NOMO-1 (cell line): Measurements from ENCODE around the gene CACNB2.
"Not testable (repeated sequence)": the region's sequence is repeated elsewhere in the genome, so short reads cannot be mapped to it uniquely, and the experiment has no call there.

ENCODE experiments used
- DNase-seq, 2 experiments: peaks; one replicate each; lab custom pipeline; 2025; ENCODE audit not compliant: unreplicated experiment in 2 of 2; lab: John Stamatoyannopoulos, UW

Gene CACNB2

DNA sequence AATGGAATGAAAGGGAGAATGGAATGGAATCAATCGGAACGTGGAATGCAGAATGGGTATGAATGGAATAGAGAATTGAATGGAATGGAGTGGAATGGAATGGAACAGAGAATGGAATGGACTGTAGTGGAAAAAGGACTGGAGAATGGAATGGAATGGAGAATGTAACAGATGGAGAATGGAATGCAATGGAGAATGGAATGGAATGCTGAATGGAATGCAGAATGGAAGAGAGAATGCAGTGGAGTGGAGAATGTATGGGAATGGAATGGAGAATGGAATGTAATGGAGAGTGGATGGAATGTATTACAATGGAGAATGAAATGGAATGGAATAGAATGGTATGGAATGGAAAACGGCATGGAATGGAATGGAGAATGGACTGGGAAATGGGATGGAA is 414.3 kb downstream of the CACNB2 start:
- no peak for DNase-seq

DNA sequence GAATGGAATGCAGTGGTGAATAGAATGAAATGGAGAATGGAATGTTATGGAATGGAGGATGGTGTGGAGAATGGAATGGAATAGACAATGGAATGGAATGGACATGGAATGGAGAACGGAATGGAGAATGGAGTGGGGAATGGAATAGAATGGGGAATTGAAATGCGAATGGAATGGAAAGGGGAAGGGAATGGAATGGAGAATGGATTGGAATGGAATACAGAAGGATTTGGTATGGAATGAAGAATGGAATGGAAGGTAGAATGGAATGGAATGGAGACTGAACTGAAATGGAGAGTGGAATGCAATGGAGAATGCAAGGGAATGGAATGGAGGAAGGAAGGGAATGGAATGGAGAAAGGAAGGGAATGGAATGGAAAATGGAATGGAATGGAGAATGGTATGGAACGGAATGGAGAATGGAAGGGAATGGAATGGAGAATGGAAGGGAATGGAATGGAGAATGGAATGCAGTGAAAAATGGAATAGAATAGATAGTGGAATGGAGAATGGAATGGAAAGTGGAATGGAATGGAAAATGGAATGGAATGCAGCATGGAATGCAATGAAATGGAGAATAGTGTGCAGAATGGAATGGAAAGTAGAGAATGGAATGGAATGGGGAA is 416.4 kb downstream of the CACNB2 start:
- no peak for DNase-seq

GRCh38 chr10:18557960-18558359 is 417.7 kb downstream of the CACNB2 start:
- no peak for DNase-seq

GRCh38 chr10:18561861-18562551 is 421.8 kb downstream of the CACNB2 start:
- DNase-seq, result no peak

DNA sequence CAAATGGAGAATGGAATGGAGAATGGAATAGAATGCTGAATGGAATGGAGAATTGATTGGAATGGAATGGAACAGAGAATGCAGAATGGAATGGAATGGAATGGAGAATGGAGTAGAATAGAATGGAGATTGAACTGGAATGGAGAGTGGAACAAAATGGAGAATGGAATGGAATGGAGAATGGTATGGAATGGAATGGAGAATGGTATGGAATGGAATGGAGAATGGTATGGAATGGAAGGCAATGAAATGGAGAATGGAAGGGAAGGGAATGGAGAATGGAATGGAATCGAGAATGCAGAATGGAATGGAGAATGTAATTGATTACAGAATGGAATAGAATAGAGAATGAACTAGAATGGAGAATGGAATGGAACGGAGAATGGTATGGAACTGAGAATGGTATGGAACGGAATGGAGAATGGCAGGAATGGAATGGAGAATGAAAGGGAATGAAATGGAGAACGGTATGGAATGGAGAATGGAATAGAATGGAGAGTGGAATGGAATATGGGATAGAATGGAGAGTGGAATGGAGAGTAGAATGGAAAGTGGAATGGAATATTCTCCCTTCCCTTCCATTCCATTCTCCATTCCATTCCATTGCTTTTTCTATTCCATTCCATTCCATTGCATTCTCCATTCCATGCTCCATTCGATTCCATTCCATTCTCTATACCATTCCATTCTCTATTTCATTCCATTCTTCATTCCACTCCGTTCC is 422.9 kb downstream of the CACNB2 start:
- no peak for DNase-seq

- no peak for DNase-seq
Observed at GRCh38 chr10:18565006-18565405, 424.8 kb downstream of the CACNB2 start.

GRCh38 chr10:18566177-18566576 is 426.0 kb downstream of the CACNB2 start:
- no peak for DNase-seq

- no peak for DNase-seq
Observed at GRCh38 chr10:18567343-18567856, 427.2 kb downstream of the CACNB2 start.

GRCh38 chr10:18570386-18570785 is 430.2 kb downstream of the CACNB2 start:
- not testable (repeated sequence) for DNase-seq

- DNase-seq, result no peak
Observed at GRCh38 chr10:18571076-18571475, 430.9 kb downstream of the CACNB2 start.

DNA sequence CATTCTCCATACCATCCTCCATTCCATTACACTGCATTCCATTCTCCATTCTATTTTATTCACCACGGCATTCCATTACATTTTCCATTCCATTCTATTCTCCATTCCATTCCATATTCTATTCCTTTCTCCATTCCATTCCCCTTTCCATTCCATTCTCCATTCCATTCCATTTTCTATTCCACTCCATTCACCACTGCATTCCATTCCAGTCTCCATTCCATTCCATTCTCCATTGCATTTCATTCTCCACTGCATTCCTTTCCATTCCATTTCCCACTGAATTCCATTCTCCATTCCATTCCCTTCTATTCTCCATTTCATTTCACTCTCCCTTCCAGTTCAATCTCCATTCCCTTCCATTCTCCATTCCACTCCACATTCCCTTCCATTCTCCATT is 431.6 kb downstream of the CACNB2 start:
- DNase-seq, result no peak

DNA sequence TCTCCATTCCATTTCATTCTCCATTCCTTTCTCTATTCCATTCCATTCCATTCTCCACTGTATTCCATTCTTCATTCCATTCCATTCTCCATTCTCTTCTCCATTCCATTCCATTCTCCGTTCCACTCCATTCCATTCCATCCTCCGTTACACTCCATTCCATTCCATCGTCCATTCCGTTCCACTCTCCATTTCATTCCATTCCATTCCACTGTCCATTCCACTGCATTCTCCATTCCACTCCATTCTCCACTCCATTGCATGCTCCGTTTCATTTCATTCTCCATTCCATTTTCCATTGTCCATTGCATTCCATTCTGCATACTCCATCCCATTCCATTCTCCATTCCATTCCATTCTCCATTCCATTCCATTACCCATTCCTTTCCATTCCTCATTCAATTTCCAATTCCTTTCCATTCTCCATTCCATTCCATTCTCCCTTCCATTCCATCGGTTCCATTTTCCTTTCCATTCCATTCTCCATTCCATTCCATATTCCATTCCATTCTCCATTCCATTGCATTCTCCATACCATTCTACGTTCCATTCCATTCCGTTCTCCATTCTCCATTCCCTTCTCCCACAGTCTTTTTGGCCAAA is 432.8 kb downstream of the CACNB2 start:
- no peak for DNase-seq

- no peak for DNase-seq
Observed at GRCh38 chr10:18576586-18576985, 436.4 kb downstream of the CACNB2 start.

DNA sequence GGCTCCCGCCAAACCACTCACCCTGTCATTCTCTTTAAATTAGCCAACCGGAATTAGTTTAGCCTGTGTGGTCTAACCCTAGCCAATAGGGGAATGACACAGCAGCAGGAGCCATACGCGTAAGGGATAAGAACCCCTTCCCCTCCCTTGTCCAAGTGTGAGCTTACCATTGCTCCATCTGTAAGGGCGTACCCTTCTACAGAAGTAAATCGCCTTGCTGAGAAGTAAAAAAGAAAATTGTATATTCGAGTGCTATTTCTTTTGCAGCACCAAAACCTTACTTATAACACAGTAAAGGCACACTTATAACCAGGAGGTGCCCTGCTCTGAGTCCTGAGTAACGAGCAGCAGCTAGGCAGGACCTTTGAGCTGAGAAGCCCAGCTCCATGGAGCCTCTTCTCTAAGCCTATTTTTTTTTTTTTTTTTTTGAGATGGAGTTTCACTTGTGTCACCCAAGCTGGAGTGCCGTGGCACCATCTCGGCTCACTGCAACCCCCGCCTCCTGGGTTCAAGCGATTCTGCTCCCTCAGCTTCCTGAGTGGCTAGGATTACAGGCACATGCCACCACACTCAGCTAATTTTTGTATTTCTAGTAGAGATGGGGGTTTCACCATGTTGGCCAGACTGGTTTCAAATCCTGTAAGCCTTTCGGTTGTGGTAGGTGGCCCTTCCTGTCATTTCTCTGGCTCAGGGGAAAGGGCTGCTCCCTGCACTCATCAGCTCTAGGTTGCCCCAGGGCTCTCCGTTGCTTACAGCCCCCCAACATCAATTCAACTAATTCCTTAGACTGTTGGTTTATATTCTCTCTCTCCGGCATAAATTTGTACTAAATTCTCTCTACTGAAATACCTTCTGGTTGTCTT is 437.8 kb downstream of the CACNB2 start:
- no peak for DNase-seq

DNA sequence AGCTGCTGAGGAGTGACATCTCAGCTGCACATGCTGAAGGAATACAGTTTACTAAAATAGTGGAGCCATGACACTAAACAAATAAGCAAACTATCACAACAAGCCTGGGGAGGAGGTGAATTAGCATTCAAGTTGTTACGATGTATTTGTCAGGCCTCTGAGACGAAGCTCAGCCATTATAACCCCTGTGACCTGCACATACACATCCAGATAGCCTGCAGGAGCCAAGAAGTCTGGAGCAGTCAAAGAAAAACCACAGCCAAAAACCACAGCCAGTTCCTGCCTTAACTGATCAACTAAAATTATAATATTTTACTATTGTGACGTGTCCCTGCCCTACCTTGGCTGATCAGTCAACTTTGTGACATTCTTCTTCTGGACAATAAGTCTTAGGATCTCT is 442.6 kb downstream of the CACNB2 start:
- peak; percentile 4 to 33 for DNase-seq

- peak in 1 of 2 experiments; percentile 42 for DNase-seq
Observed at GRCh38 chr10:18583575-18584270, 443.5 kb downstream of the CACNB2 start.

DNA sequence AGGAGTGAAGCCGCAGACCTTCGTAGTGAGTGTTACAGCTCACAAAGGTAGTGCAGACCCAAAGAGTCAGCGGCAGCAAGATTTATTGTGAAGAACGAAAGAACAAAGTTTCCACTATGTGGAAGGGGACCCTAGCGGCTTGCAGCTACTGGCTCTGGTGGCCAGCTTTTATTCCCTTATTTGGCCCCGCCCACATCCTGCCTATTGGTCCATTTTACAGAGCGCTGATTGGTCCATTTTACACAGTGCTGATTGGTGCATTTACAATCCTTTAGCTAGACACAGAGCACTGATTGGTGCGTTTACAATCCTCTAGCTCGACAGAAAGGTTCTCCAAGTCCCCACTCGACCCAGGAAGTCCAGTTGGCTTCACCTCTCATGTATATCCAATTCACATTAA is 446.4 kb downstream of the CACNB2 start:
- DNase-seq, result not testable (repeated sequence)

DNA sequence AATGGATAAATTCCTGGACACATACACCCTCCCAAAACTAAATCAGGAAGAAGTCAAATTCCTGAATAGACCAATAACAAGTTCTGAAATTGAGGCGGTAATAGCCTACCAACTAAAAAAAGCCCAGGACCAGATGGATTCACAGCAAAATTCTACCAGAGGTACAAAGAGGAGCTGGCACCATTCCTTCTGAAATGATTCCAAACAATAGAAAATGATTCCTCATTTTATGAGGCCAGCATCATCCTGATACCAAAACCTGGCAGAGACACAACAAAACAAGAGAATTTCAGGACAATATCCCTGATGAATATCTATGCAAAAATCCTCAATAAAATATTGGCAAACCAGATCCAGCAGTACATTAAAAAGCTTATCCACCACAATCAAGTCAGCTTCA is 450.9 kb downstream of the CACNB2 start:
- not testable (repeated sequence) for DNase-seq
